ENCODE data around the gene WAC.

DNA sequence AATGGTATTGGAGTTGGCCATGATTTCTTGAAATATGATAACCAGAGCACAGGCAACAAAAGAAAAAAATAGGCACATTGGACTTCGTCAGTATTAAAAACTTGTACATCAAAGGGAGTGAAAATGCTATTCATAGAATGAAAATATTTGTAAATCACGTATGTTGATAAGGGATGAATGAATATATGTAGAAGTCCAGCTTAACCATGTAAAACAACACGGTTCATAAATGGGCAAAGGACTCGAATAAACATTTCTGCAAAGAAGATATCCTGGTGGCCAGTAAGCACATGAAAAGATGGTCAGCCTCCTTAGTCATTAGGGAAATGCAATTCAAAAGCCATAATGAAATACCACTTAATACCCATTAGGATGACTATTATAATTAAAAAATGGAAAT is 68.1 kb downstream of the WAC start:
- TF ChIP-seq FOXK2 (IDR thresholded peaks at IDR 0.05) (no peak), SUZ12 (IDR thresholded peaks at IDR 0.05) (no peak)
